ENCODE measurements around the gene UBAC2.

GRCh38 chr13:99329477-99329876 is 128.8 kb downstream of the UBAC2 start:
- TF ChIP-seq CTCF (IDR thresholded peaks at IDR 0.05) (no peak), ZFX (IDR thresholded peaks at IDR 0.05; ENCODE audit: borderline replicate concordance) (no peak)
